Measurements from ENCODE around the gene BABAM2. TPM values are rescaled to one million over a fixed set of nuclear protein-coding genes. Genes with fewer than 3 reads are reported as not detected.

Gene BABAM2
- total RNA-seq, 4 donors from 2014 or later, result 35.0 to 70.5 (median 51.5) TPM

DNA sequence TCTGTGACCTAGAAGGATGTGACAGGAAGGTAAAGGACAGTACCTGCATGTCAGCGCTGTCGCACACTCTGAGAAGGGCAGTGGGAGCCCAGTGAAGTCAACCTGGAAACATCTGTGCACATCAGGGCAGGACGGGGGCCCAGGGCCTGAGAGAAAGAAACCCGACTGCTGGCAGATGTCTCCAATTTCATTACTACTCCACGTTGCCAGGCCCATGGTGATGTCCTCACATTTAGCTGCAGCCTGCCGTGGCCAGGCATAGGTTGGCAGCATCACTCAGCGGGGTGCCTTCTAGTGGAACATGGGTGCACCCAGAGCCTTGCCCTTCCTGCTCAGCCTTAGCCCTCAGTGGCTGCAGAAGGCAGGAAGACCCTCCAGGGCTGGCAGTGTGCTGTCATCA lies 429.8 kb downstream of the BABAM2 start:
- Histone ChIP-seq H3K27me3 (no peaks in the 10 kb centered on the region), H3K9me3 (no peaks in the 10 kb centered on the region), H3K4me3 (no peak overlapping the region), H3K36me3 (no peaks in the 10 kb centered on the region), H3K4me1 (no peaks in the 10 kb centered on the region), H3K27ac (no peak overlapping the region)
- DNase-seq, result no peak
- no peak for TF ChIP-seq POLR2A (IDR thresholded peaks at IDR 0.05)
- TF ChIP-seq, protein P1, sequence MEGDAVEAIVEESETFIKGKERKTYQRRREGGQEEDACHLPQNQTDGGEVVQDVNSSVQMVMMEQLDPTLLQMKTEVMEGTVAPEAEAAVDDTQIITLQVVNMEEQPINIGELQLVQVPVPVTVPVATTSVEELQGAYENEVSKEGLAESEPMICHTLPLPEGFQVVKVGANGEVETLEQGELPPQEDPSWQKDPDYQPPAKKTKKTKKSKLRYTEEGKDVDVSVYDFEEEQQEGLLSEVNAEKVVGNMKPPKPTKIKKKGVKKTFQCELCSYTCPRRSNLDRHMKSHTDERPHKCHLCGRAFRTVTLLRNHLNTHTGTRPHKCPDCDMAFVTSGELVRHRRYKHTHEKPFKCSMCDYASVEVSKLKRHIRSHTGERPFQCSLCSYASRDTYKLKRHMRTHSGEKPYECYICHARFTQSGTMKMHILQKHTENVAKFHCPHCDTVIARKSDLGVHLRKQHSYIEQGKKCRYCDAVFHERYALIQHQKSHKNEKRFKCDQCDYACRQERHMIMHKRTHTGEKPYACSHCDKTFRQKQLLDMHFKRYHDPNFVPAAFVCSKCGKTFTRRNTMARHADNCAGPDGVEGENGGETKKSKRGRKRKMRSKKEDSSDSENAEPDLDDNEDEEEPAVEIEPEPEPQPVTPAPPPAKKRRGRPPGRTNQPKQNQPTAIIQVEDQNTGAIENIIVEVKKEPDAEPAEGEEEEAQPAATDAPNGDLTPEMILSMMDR (IDR thresholded peaks at IDR 0.05), result no peak

DNA sequence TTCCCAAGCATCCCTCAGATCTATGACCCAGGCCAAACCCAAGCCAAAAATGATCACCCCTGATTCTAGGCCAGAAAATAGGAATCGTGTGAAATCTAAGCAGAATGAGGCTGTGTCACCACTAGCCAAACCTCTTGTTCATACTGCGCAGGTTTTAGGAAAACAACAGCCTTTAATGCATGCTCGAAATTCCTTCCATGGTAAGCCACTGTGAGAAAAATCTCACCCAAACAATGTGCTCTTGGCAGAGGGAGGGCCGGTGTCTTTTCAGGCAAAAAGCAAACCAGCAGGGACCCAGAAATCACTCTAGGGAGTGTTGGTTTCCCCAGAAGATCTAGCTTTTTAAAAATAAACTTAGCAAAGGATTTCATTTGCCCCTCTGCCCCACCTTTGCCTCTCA lies 430.9 kb downstream of the BABAM2 start:
- no peaks in the 10 kb centered on the region for H3K27me3 ChIP-seq
- DNase-seq, result no peak
- H3K4me3 ChIP-seq, result no peak overlapping the region
- no peak overlapping the region for H3K27ac ChIP-seq
- no peak for TF ChIP-seq POLR2A (IDR thresholded peaks at IDR 0.05)
- TF ChIP-seq, protein P1 (IDR thresholded peaks at IDR 0.05), result no peak
- H3K9me3 ChIP-seq, result no peaks in the 10 kb centered on the region
- no peaks in the 10 kb centered on the region for H3K36me3 ChIP-seq
- no peaks in the 10 kb centered on the region for H3K4me1 ChIP-seq

GRCh38 chr2:28322051-28322450 lies 431.5 kb downstream of the BABAM2 start:
- H3K4me3 ChIP-seq, result no peak overlapping the region
- TF ChIP-seq, protein P1 (IDR thresholded peaks at IDR 0.05), result no peak
- no peak for TF ChIP-seq POLR2A (IDR thresholded peaks at IDR 0.05)
- no peak for DNase-seq
- H3K36me3 ChIP-seq, result no peaks in the 10 kb centered on the region
- no peaks in the 10 kb centered on the region for H3K27me3 ChIP-seq
- no peaks in the 10 kb centered on the region for H3K4me1 ChIP-seq
- H3K27ac ChIP-seq, result no peak overlapping the region
- no peaks in the 10 kb centered on the region for H3K9me3 ChIP-seq

DNA sequence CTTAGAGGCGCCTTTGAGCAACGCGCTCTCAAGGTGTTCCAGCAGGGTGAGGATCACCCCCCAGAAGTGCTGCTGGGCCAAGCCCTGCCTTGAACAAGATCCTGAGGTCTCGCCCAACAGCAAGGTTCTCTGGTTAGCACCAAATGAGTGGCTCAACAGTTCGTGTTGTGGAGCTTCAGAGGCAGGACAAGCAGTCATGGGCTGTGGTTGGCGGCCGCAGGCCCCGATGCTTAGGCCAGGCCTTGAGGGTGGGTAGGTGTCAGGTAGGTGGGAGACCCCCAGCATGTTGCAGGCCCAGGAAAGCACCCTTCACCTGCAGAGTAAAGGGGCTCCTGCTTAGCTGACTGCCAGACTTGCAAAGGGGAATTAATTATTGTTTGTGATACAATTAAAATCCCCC lies 431.9 kb downstream of the BABAM2 start:
- H3K27ac ChIP-seq, result no peak overlapping the region
- no peak overlapping the region for H3K4me3 ChIP-seq
- no peaks in the 10 kb centered on the region for H3K36me3 ChIP-seq
- H3K27me3 ChIP-seq, result no peaks in the 10 kb centered on the region
- no peaks in the 10 kb centered on the region for H3K9me3 ChIP-seq
- TF ChIP-seq, protein P1 (IDR thresholded peaks at IDR 0.05), result no peak
- TF ChIP-seq POLR2A (IDR thresholded peaks at IDR 0.05), result no peak
- no peak for DNase-seq
- H3K4me1 ChIP-seq, result no peaks in the 10 kb centered on the region

DNA sequence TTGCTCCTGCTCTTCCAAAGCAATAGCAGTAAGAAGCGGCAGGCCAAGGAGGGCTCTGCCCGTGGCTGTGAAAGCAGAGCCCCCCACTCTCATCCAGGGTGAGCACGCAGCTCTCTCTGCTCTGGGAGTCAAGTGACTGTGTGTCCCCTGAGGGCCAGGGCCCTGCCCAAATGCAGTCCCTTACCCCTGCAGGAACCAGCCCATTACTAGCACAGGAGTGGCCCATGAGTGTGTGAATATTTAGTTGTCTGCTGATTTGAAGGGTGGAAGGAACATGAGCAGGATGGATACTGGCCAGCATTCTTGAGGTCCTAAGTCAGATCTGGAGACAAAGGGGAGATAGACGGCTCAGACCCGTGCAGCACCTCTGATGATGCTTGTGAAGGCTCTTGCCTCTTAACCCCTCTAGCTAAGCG lies 432.5 kb downstream of the BABAM2 start:
- H3K27me3 ChIP-seq, result no peaks in the 10 kb centered on the region
- H3K36me3 ChIP-seq, result no peaks in the 10 kb centered on the region
- no peak overlapping the region for H3K27ac ChIP-seq
- no peaks in the 10 kb centered on the region for H3K9me3 ChIP-seq
- no peak for DNase-seq
- H3K4me3 ChIP-seq, result no peak overlapping the region
- no peak for TF ChIP-seq POLR2A (IDR thresholded peaks at IDR 0.05)
- TF ChIP-seq, protein P1 (IDR thresholded peaks at IDR 0.05), result no peak
- no peaks in the 10 kb centered on the region for H3K4me1 ChIP-seq

GRCh38 chr2:28325173-28325566 lies 434.6 kb downstream of the BABAM2 start:
- no peak for DNase-seq
- TF ChIP-seq POLR2A (IDR thresholded peaks at IDR 0.05), result no peak
- TF ChIP-seq, protein P1 (IDR thresholded peaks at IDR 0.05), result no peak
- Histone ChIP-seq H3K36me3 (no peaks in the 10 kb centered on the region), H3K27me3 (no peaks in the 10 kb centered on the region), H3K4me3 (no peak overlapping the region), H3K4me1 (no peaks in the 10 kb centered on the region), H3K9me3 (no peaks in the 10 kb centered on the region), H3K27ac (no peak overlapping the region)

Measured in Peyer's patch (tissue), 4 donors.